ENCODE data around the gene GJA3.

GJA3 gene

DNA sequence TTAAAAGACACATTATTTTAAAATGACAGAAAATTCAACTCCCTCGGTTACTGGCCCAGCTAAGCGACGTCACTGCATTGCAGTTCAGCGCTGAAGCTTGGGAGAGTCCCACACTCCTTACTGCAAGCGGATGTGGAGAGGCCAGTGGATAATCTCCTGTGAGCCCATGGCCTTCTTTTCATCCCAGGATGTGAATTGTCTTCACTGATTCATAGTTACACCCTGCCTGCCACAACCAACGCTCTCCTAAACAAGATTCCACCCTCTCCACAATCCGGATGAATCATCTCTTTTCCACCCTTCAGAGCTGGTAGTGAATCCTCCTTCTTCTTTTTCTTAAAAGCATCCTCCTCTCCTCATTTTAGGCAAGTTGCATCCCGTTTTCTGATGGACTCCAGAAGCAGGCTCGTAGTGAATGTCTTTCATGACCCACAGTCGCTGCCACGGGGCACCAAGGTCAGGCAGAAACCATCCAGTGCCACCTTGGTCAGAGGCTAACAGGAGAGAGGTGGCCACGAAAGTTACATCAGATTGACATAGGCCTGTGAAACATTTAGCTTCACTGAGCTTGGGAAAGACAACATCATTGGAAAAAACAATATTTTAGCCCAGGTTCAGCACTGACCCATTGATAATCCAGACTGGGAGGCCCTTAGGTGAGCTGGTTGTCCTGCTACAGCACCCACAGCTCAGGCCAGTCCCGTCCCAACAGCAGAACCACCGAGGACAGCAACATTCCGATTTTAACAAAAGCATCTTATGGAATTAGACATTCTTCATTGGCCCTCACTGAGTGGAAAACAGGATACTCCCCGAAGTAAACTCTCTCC, 29.8 kb upstream of the GJA3 start:
- Histone ChIP-seq H3K4me1 (ENCODE audit: control insufficient read depth, low read length) (no peaks in the 10 kb centered on the region), H3F3A (ENCODE audit: control insufficient read depth, insufficient read depth) (no peaks in the 10 kb centered on the region), H3K9me2 (replicated peaks; ENCODE audit: control insufficient read depth, low read length) (no peaks in the 10 kb centered on the region), H3K4me3 (ENCODE audit: low read length) (no peak overlapping the region), H3K79me2 (ENCODE audit: control insufficient read depth, low read length) (no peaks in the 10 kb centered on the region), H3K27me3 (ENCODE audit: control insufficient read depth, low read length) (peaks cover 52% of the 10 kb centered on the region), H3K4me2 (ENCODE audit: low read length) (no peak overlapping the region), H4K20me1 (ENCODE audit: control insufficient read depth, insufficient read depth, low read depth, low read length) (no peaks in the 10 kb centered on the region), H3K9me3 (ENCODE audit: control insufficient read depth, insufficient read depth, low read length) (no peaks in the 10 kb centered on the region), H3K36me3 (ENCODE audit: control insufficient read depth, low read length) (no peaks in the 10 kb centered on the region), H3K27ac (ENCODE audit: low read depth, low read length) (no peak overlapping the region)
- no peak for TF ChIP-seq EZH2phosphoT487 (IDR thresholded peaks at IDR 0.05; ENCODE audit: borderline replicate concordance, low read length)
- TF ChIP-seq, protein P1, sequence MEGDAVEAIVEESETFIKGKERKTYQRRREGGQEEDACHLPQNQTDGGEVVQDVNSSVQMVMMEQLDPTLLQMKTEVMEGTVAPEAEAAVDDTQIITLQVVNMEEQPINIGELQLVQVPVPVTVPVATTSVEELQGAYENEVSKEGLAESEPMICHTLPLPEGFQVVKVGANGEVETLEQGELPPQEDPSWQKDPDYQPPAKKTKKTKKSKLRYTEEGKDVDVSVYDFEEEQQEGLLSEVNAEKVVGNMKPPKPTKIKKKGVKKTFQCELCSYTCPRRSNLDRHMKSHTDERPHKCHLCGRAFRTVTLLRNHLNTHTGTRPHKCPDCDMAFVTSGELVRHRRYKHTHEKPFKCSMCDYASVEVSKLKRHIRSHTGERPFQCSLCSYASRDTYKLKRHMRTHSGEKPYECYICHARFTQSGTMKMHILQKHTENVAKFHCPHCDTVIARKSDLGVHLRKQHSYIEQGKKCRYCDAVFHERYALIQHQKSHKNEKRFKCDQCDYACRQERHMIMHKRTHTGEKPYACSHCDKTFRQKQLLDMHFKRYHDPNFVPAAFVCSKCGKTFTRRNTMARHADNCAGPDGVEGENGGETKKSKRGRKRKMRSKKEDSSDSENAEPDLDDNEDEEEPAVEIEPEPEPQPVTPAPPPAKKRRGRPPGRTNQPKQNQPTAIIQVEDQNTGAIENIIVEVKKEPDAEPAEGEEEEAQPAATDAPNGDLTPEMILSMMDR (IDR thresholded peaks at IDR 0.05; ENCODE audit: low read depth, low read length, poor library complexity, severe bottlenecking): no peak

DNA sequence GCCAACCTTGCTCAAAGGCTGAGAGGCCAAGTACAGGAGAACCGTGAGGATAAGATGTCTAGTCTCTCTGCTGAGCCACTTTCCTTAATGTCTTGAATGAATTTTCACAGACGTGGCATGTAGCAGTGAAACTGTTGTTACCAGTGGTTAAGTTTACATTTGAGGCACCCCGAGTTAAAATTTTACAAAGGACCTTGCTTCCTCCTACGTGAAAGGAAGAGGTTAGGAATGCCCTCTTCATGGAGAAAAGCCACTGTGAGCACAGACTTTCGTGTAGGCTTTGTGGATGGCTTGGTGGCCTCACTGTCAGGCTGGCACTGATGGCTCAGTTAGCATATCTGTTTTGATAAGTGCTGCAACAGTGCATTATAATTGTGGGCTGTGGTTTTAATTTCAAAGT, 29.2 kb upstream of the GJA3 start:
- no peaks in the 10 kb centered on the region for H4K20me1 ChIP-seq (ENCODE audit: control insufficient read depth, insufficient read depth, low read depth, low read length)
- no peak overlapping the region for H3K4me2 ChIP-seq (ENCODE audit: low read length)
- no peaks in the 10 kb centered on the region for H3K79me2 ChIP-seq (ENCODE audit: control insufficient read depth, low read length)
- H3K4me1 ChIP-seq (ENCODE audit: control insufficient read depth, low read length): no peaks in the 10 kb centered on the region
- H3K27ac ChIP-seq (ENCODE audit: low read depth, low read length): no peak overlapping the region
- H3K9me2 ChIP-seq (replicated peaks; ENCODE audit: control insufficient read depth, low read length): no peaks in the 10 kb centered on the region
- no peaks in the 10 kb centered on the region for H3K9me3 ChIP-seq (ENCODE audit: control insufficient read depth, insufficient read depth, low read length)
- no peak overlapping the region for H3K4me3 ChIP-seq (ENCODE audit: low read length)
- no peaks in the 10 kb centered on the region for H3K36me3 ChIP-seq (ENCODE audit: control insufficient read depth, low read length)
- no peaks in the 10 kb centered on the region for H3F3A ChIP-seq (ENCODE audit: control insufficient read depth, insufficient read depth)
- peaks cover 46% of the 10 kb centered on the region for H3K27me3 ChIP-seq (ENCODE audit: control insufficient read depth, low read length)
- TF ChIP-seq, protein P1 (IDR thresholded peaks at IDR 0.05; ENCODE audit: low read depth, low read length, poor library complexity, severe bottlenecking): no peak
- TF ChIP-seq EZH2phosphoT487 (IDR thresholded peaks at IDR 0.05; ENCODE audit: borderline replicate concordance, low read length): no peak

DNA sequence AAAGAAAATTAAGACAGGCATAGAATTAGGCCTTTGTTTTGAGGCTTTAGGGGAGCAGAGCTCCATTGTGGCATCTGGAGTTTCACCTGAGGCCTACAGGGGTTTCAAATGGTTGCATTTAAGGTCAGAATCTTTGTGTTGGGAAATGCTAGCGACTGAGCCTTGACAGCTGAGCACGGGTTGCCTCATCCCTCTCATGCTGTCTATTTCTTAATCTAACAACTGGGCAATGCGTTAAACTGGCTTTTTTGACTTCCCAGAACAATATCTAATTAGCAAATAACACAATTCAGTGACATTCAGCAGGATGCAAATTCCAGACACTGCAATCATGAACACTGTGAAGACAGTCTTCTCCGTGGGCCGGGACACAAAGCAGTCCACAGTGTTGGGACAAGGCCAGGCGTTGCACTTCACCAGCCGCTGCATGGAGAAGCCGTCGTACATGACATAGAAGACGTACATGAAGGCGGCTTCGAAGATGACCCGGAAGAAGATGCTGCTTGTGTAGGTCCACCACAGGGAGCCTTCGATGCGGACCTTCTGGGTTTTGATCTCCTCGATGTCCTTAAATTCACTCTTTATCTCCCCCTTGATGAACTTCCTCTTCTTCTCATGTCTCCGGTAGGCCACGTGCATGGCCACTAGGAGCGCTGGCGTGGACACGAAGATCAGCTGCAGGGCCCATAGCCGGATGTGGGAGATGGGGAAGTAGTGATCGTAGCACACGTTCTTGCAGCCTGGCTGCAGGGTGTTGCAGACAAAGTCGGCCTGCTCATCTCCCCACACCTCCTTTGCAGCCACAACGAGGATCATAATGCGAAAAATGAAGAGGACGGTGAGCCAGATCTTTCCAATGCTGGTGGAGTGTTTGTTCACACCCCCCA, 28.1 kb upstream of the GJA3 start:
- Histone ChIP-seq H3K27me3 (ENCODE audit: control insufficient read depth, low read length) (peaks cover 34% of the 10 kb centered on the region), H3K4me2 (ENCODE audit: low read length) (no peak overlapping the region), H3K9me2 (replicated peaks; ENCODE audit: control insufficient read depth, low read length) (no peaks in the 10 kb centered on the region)

More for the DNA sequence above, 28.1 kb upstream of the GJA3 start:
- Histone ChIP-seq H3K36me3 (ENCODE audit: control insufficient read depth, low read length) (no peaks in the 10 kb centered on the region), H4K20me1 (ENCODE audit: control insufficient read depth, insufficient read depth, low read depth, low read length) (no peaks in the 10 kb centered on the region), H3K27ac (ENCODE audit: low read depth, low read length) (no peak overlapping the region), H3K4me1 (ENCODE audit: control insufficient read depth, low read length) (no peaks in the 10 kb centered on the region), H3K79me2 (ENCODE audit: control insufficient read depth, low read length) (no peaks in the 10 kb centered on the region), H3F3A (ENCODE audit: control insufficient read depth, insufficient read depth) (no peaks in the 10 kb centered on the region), H3K4me3 (ENCODE audit: low read length) (no peak overlapping the region), H3K9me3 (ENCODE audit: control insufficient read depth, insufficient read depth, low read length) (no peaks in the 10 kb centered on the region)
- TF ChIP-seq, protein P1 (IDR thresholded peaks at IDR 0.05; ENCODE audit: low read depth, low read length, poor library complexity, severe bottlenecking): peak; percentile 43
- TF ChIP-seq EZH2phosphoT487 (IDR thresholded peaks at IDR 0.05; ENCODE audit: borderline replicate concordance, low read length): no peak

All from DOHH2 (cell line).